Activated naive CD4-positive, alpha-beta T cell (primary cell): ENCODE measurements around the gene DLX2.

Source experiments
- DNase-seq, 4 experiments: peaks; one replicate each; lab custom pipeline; 2025; lab: John Stamatoyannopoulos, UW

The DLX2 gene

DNA sequence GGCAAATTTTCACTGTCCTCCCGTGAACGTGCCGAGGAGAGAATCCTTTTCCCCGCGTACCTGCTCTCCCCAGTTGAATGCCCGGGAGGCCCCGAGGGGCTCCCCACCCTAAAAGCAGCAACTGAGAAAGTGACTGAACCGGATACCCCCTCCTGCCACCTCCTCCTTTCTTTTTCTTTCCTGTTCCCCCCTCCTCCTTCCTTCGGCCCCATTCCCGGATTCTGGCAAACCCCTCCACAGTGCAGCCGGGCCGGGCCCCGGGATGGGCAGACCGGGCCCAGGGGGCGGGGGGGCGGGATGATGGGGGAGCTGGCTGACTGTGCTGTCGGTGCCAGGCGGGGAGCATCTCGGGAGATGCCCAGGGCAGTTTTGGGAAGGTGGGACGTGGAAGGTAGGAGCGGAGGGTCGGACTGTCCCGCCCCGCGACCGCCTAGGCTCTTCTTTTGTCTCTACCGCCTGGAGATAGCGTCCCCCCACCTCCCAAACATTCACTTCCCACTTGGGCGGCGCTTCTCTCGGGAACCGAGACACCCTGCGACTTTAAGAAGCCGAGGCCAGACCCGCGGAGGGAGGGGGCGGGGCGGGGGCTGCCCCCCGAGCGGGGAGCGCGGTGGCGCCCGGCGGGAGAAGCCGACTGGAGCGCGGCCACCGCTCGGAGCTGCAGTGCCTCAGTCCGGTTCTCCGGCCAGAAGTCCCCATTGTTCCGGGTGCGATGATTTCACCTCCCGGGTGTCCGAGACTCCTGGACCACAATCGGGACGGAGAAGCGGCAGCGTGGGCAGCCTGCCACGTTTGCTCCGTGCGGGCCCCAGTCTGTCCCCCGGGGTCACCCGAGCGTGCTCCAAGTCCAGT is 8.2 kb downstream of the DLX2 start:
- no peak for DNase-seq

DNA sequence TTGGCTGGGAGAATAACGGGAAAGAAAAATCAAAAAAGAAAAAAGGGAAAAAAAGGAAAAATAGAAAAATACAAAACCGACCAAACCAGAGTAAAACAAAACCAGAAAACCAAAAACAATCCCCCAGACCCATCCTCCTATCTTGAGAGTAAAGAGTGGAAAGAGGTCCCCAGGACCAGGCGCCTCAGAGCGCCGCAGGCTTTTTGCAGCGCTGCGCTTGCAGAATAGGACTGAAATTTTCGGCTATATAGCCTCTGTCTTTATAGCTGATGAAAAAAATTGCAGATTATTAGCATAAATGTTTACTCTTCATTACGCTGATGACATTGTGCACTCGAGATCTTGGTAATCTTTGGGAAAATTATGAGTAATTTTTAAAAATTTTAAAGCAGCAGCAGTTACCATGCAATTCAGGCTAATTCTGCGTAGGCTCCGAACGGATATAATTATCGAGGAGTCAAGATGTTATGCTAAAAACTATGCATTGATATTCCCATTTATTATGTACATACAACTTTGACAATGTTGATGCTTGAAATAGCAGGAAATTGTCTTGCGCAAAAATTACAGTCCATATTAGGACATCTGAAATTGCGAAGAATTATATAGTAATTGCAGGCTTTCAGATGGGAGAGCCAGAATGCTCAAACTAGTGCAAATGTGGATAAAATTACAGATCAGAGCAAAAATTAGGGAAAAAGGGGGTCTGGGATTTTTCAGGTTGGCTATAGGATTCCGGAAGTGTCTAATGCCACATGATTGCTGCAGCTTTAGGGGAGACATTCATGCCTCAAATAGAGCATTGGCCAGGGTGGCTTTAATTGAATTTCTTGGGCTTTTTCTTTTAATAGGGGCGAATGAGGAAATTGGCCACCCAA is 9.0 kb downstream of the DLX2 start:
- DNase-seq: no peak

DNA sequence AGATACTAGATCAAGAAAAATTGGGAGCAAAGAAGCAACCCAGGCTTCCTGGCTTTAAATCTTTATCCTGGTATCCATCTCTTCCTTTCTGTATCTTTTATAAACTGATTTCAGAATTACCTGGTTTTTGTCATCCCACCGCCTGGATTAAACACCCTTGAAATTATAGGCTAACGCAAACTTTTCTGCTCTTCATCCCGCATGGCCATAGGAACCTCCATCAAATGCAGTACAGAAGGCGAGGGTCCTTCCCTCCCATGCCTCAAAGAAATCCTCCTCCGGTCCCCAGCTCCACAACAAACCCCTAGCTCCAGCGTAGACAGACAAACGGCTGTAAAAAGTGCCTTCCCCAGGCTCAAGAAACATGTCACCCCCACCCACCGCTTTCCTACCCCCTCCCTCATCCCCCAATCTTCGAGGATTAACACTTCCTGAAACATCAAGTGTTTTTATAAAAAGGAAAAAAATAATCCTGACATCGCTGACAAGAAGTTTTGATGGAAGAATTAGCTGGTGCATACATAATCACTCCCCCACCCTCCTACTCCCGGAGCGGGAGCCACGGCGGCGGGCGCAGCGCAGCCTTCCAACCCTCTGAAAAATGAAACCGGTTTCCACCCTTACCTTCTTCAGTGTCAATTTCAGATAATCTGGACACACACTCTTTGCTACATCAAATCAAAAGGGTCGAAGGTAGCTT is 9.8 kb downstream of the DLX2 start:
- no peak for DNase-seq

DNA sequence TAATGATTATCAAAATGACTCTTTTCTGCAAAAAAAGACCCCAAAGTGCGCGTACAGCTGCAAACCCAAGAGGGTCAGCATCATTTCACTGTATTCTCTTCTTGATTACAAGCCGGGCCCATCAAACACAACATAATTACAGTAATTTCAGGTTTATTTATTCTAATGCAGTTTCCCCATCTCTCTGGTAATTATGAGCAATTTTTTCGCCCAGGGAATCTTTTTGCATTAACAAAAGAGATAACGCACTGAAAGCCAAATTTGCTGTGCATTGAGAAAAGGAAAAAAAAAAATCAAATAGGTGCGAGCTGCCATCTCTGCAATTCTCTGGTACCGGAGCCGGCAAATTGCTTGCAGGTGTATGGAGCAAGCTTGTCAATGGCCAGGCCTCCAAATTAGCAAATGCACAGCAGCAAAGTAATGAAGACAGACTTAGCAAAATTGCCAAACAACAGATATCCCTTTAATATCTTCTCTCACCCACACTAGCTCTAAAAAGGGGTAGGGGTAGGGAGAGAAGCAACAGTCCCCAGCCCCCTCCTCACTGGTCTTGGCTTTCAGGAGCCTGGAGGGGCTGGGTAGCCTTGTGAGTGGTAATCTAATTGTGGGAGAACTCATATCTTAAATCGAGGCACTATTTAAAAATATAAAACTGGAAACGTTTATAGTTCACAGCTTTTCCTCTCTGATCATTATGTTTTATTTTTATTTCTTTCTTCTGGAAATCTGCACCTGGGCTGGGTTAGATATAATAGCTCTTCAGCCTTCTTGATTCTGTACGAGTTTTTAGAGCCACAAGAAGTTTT is 10.7 kb downstream of the DLX2 start:
- no peak for DNase-seq

DNA sequence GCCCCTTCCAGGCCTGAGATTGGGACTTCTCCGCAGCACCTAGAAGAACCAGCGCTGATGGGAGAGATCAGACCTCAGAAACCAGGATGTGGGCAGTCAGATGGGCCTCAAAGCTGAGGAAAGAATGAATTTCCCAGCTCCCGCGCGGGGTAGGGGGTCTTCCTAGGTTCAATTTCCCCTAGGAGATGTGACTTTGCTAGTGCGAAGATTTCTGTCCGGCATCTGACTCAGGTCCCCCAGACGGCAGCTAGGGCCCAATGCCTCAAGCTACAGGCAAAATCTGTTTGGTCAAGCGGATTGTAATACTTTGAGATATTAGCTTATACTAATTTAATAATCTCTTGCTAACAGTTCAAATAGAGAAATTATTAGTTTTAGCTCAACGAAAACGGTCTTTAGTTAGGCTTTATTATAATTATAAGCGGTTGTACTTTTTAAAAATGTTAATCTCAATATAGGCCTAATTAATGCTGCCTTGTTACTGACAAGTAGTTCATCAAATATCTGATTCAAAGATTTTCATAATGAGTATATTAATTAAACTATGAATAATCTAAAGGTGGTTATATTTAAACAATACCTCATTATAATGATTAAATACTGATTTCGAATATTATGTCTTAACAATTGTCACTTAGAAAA is 11.6 kb downstream of the DLX2 start:
- DNase-seq: no peak

DNA sequence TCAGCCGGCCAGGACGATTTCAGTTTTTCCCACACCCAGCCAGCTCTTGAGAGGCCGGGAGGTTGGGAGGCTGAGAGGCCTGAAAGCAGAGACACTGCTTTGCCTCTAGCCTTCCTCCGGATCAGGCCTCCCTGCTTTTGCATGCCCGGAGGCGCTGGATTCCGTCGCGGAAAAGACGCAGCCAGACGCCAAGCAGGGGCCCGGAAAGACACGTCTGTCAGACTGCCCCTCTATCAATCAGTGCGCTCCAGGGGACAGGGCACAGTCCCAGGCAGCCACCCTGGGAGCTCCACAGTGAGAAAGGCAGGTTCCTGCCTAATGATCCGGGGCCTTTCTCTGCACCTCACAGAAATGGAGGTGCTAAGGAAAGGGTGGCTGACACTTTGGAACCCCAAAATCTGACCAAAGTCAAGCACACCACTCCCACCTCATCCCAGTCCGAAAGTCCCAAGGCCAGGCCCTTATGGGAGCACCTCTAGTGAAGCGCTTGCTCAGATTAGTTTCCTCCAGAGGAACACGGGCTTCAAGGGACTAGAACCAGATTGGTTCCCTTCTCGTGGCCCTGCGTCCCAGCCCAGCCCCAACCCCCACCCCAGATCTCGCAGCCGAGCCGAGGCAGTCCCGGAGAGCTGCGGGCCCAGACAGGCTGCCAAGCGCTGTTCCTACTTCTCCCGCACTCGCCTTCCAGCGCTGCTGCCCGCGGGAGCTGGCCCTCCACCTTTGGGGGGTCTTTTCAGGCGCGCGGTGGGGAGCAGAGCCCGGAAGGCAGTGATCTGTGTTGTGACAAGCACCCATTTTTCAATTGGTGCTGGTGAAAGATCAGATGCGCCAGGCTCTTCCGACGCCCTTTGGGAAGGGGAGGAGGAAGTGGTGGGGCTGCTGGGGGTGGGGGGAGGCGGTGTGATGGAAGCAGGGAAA is 12.4 kb downstream of the DLX2 start:
- DNase-seq: no peak

DNA sequence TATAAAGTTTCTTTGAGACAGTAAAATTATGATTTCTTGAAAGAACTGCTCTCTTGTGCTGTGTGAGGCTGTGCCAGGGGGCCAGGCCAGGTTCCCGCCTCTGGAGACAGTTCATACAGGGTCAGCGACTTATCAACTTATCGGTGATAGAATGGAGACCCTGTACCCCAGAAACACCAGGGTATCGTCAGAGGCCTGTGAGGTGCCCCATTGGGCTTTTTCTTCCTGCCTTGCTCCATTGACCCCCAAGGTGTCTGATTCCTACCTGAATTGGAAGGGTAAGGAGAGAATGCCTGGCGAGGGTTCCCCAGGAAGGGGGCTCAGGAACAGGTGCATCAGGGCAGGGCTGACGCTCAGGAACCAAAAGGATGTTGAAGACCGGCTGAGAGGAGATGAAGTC is 13.1 kb downstream of the DLX2 start:
- DNase-seq: no peak

DNA sequence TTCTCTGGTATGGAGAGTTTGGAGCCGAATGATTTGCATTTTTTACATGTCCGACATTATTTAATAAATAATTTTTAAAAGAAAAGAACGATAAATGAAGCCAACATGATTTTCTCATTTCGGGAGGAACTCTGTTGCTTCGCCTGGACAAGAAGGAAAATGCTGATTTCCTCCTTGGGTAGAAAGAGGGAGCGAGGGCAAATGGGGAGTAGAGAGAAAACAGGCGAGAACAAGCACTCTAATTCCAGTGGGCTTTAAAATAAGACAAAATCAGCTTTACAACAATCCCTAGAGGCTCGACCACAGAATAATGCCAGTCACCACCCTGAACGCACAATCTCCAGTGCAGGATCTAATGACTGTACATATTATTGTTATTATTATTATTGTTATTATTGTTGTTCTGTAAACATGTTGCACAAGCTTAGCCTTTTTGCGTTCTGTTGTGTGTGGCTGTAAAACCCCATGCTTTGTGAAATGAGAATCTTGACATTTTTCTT is 13.6 kb downstream of the DLX2 start:
- DNase-seq: no peak

DNA sequence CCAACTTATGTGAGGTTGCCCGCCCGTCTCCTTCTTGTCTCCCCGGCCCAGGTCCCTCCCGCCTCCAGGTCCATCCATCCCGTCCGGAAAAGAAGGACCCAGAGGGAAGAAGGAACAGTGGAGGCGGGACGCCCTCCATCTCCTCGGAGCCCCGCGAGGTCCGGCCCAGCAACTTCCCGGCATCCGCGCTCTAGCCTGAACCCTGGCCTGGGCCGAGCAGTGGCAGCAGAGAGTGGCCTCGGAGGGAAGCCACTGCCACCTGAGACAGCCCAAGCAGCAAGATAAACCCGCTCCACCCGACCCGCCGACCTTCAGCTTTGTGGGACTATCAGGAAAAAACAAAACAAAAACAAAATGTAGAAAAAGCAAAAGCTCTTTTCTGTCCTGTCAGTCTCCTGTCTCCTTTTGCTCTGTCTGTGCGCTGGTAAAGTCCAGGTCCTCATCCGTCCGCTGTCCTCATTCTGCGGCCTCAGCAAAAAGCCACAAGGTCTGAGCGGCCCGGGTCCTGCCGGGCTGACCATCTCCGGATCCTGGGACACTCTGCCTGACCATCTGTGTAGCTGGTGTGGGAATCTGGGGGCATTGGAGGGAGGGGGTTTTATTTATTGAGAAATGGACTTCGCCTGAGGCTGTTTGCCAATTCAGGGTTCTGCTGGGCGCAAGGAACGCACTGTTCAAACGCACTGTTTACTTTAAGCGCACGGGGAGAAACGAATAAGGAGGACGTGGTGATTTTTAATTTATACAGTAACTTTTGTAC is 14.3 kb downstream of the DLX2 start:
- no peak for DNase-seq

DNA sequence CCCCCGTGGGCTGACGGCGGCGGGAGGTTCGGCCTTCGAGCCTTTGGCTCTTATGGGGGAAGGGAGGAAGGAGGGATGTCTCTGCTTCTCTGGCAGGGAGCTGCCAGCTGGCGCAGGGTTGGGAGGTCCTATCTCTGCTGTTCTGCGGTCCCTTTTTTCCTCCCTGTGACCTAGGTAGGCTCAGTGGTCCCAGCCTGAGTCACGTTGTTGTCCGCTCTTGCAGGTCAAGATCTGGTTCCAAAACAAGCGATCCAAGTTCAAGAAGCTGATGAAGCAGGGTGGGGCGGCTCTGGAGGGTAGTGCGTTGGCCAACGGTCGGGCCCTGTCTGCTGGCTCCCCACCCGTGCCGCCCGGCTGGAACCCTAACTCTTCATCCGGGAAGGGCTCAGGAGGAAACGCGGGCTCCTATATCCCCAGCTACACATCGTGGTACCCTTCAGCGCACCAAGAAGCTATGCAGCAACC is 14.9 kb downstream of the DLX2 start:
- no peak for DNase-seq

DNA sequence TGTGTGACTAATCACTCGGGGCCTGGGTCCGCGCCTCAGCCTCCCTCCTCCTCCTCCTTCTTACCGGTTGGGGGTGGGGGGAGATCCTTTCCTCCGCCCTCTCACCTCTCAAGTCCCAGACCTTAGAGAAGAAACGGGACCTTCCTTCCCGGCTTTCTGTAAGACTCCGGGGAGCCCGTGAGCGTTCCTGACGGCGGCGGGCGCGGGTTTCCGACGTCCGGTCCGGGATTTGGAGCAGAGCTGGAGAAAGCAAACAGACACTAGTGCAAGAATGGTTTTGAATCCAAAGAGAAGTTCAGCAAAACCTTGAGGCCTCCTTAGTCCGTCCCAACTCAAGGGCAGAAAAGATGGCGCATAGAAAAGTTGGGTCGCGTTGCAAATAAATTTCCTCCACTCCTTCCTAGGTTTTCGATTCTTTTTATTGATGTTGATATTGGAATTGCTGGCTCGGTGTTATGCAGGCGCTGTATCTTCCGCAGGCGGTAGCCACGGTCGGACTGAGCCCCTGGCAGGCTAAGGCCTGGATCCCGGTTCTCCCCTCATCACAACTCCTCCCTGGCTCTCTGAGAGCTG is 15.4 kb downstream of the DLX2 start:
- DNase-seq: no peak

DNA sequence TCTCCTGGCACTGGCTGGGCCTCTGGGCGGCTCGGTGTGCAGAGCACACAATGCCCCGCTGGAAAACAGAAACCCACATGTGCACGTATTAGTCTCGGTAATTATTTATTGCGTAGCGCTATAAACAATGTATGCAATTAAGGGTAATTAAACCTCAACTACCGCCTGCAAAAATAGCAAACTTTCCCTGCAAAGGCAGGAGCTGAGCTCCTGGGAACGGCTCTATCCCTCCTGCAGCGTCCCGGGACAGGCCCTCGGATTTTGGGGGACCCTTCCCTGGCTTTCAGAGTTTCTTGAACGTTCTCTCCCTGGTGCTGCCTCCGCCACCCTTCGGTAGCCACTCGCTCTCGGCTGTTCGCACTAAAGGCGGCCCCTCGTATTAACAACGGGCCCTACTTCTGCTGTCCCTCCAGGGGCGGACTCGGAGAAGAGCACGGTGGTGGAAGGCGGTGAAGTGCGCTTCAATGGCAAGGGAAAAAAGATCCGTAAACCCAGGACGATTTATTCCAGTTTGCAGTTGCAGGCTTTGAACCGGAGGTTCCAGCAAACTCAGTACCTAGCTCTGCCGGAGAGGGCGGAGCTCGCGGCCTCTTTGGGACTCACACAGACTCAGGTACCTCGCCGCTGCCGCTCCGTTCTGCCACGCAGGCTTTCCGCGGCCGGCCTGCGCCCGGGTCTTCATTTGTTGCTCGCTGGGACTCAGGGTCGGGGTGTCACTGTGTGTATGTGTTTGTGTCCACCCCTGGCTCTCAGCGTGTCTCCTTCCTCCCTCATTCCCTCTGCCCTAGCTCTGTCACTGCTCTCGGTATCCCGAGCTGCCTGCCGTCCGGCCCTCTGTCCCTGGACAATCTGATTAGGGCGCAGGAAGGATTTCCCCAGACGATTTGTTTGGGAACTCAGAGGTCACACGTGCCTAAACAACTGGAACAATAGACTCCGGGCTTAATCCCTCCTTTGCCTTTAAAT is 16.2 kb downstream of the DLX2 start:
- DNase-seq: peak in 2 of 4 experiments; percentile 24 to 47

DNA sequence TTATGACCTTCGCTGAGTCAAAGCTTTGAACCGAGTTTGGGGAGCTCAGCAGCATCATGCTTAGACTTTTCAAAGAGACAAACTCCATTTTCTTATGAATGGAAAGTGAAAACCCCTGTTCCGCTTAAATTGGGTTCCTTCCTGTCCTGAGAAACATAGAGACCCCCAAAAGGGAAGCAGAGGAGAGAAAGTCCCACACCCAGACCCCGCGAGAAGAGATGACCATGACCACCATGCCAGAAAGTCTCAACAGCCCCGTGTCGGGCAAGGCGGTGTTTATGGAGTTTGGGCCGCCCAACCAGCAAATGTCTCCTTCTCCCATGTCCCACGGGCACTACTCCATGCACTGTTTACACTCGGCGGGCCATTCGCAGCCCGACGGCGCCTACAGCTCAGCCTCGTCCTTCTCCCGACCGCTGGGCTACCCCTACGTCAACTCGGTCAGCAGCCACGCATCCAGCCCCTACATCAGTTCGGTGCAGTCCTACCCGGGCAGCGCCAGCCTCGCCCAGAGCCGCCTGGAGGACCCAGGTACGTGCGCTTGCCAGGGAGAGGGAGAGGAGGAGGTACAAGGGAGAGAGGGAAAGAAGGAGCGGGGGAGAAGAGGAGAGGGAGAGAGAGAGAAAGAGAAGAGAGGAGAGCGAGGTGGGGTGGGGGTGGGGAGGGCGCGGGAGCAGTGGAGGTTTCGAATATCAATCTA is 17.1 kb downstream of the DLX2 start, which contains the start of gene DLX1:
TSS of gene DLX1 (plus strand) at position 48 of the 700 bp plus-strand sequence. CDS start at position 219, 171 bp downstream.
- DNase-seq: no peak

DNA sequence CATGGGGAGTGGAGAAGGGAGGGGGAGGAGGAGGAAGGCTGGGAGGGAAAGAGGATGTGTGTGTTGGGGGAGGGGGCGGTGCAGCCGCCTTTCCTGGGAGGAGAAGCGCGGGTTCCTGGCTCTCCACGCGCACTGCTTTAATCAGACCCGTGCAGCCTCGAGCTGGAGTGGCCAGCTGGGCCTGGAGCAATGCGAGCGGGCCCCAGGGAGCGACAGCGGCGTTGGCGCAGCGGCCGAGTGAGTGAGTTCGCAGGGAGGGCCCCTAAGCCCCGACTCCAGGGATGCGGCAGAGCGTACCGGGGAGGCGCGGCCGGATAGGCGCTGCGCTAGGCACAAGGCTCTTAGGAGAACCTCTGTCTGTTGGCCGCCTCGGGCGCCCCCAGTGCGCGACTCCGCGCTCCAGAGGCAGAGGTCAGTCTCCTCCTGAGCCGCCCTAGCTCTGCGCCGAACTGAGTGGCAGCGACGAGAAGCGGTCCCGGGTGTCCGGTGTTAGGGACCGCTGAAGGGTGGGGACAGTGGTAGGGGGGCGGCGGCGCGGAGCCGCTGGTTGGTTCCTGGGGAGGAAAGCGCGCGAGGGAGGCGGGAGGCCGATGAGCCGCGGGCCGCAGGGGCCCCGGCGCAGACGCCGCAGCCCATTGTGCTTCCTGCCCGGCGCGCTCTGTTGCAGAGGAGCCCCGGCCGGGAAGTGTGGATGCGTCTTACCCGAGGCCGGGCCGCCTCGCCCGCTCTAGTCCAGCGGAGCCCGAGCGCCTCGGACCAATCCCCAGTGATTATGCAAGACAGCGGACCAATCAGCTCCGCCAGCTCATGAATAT is 17.8 kb downstream of the DLX2 start:
- no peak for DNase-seq

DNA sequence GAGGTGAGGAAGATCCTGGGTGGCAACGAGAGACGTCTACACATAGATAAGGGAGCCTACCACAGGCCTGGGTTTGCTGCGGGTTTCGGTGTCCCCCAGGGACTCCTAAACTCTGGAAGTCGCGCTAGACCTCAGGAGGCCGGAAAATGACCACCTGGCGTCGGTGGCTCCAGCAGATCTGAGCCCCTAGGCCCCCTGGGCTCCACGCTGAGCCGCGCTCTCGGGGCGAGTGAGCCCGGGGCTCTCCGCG is 18.4 kb downstream of the DLX2 start:
- no peak for DNase-seq
